ENCODE measurements around the gene SASH1.

SASH1 gene

DNA sequence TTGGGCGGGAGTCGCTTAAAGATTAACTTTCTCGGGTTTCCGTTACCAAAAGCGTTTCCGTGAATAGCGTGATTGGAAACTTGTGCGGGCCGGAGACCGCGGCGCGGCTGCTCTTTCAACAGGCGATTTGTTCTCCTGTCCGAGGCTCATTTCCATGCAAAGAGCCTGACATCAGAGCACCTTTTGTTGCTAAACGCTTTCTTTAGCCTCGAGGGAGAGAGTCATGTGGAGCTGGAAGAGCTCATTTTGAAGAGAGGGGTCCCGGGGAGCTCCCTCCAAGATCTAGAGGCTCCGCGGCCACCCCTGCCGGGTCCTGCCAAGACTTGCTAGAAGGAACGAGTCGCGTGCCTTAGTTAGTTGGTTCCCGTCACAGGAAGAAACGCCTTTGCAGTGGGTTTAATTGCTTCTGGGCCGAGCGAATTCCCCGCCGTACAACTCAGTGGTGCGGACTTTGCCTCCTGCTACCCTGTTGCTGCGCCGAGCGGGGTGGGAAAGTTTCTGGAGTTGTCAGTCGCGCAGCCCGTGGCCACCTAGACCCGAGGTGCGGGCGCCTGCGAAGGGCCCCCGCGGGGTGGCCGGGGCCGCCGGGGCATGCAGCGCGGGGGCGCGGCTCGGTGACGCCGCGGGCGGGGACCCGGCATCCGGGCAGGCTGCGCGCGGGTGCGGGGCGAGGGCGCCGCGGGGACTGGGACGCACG, at the start of gene SASH1:
TSS of gene SASH1 (plus strand) at position 489 of the 697 bp plus-strand sequence. CDS start 230 bp downstream, outside the sequence.
- DNase-seq = peak; percentile 73

DNA sequence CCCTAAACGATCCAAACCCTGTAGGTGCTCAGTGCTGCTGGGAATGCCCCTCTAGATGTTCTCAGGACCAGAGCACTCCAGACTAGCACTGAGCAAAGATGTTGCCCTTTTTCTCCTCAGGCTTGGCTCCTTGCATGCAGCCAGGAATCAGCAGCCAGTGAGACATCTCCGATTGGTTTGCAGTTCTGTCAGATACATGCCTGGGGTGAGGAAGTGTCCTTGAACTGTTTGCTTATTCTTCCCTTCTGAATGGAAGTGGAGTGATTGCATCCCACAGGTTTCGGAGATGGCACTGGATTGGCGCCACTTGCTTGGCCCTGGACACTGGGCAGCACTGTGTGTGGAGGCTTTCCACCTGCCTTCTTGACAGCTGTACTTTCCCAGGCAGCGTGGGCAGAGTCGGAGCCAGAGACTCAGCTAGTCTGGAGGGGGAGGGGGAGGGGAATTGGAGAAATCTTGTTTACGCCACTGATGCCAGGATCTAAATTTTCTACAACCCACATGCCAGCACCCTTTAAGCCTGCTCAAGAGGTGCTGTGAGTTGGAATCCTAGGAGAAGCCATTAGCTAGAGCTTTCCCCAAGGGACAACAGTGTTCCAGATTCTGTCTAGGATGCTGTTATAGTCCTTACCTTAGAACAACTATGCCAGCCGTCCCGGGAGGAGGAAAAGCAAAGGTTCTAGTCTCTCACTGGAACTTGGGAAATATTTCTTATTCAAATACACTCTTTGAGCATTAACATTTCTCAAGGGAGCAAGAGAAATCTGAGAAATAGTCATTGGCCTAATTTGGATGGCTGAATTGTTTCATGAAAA, 49.2 kb upstream of the SASH1 start:
- peak; percentile 43 for DNase-seq

DNA sequence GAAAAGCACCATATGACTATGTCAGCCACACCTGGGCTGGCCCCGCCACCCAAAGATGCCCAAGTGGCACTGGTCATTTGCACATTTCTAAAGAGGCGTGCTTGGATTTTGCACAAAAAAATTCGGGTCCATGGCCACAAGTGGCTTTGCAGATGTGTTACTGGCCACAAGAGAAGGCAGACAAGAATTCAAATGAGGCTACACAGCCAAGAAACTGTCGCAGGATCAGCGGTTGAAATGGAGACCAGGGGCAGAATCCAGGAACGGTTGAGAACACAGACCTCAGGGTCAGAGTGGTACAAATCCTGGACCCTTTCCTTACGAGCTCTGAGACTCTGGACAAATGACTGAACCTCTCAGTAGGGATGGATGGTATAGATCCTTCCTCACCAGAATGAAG, 48.6 kb upstream of the SASH1 start:
- no peak for DNase-seq

DNA sequence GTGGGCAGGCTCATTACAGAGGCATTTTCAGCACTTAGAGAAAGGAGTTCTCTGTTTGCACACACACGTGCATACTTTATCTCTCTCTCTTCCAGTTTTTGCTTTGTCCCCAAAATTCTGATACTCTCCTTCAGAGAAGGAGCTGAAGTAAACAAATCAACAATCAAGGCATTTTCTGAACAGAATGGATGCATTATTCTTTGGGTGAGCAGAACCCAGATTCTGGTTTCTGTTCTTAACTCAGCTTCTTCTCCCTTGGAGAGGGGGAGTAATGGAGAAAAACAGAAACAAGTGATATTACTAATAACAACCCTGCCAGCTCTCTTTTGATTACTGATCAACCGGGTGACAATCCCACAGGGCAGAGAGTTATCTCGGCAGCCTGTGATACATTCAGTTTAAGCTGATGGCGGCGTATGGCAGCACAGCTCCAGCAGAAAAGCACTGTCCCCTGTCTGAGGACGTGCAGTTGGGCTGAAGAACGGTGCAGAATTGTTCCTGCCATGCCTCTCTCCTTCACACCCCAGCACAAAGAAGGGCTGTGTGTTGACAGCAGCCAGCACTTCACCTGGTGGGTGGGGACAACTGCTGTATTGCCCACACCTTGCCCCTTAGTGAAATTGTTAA, 47.3 kb upstream of the SASH1 start:
- DNase-seq = no peak

DNA sequence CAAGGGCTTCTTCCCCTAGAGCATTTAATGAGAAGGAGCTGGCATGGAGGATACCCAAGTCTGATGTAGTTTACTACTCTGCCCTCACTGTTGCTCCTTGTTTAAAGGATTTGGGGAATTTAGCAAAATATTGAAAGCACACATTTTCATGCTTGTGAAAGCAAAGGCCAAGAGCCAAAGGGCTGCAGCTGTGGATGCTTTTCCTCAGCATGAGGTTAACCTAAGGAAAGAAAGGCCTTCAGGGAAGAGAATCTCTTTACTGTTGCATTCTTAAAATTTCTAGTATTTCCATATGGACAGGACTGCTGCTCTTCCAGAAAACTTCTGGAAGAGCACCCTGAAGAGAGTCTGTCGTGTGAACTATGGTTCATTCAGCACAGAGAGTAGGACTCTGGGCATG, 45.9 kb upstream of the SASH1 start:
- DNase-seq = peak; percentile 72

DNA sequence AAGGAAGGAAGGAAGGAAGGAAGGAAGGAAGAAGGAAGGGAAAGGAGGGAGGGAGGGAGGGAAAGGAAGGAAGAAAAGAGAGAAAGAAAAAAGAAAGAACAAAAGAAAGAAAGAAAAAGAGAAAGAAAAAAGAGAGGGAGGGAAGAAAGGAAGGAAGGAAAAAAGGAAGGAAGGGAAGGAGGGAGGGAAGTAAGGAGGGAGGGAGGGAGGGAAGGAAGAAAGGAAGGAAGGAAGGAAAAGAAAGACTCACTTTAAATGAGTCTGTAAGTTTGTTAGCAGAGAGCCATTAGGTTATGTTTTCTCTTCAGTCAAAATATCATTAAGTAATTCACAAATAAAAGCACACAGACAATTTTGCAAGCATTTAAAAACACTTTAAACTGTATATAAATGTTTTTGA, 44.0 kb upstream of the SASH1 start:
- no peak for DNase-seq

DNA sequence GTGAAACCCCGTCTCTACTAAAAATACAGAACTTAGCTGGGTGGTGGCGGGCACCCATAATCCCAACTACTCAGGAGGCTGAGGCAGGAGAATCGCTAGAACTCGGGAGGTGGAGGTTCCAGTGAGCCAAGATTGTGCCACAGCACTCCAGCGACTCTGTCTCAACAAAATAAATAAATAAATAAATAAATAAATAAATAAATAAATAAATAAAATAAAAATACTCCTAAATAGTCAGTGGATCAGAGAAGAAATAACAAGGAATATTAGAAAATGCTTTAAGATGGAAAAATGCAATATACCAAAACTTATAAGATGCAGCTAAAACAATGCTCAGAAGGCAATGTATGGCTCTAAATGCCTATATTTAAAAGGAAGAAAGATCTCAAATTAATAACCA, 39.0 kb upstream of the SASH1 start:
- DNase-seq = no peak

DNA sequence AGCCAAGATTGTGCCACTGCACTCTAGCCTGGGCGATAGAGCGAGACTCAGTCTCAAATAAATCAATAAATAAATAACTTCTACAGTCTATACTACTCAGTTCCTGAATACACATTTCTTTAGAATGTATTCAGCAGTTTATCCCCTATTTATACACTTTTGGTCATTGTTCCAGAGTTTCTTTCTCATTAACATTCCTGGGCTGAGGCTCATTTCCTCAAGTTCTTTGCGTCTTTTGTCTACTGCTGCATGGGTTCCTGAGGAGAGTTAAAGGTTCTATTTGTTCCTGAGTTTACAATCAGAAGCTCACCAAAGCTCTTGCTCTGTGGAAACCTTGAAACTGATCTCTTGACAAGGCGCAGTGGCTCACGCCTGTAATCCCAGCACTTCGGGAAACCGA, 37.7 kb upstream of the SASH1 start:
- no peak for DNase-seq

DNA sequence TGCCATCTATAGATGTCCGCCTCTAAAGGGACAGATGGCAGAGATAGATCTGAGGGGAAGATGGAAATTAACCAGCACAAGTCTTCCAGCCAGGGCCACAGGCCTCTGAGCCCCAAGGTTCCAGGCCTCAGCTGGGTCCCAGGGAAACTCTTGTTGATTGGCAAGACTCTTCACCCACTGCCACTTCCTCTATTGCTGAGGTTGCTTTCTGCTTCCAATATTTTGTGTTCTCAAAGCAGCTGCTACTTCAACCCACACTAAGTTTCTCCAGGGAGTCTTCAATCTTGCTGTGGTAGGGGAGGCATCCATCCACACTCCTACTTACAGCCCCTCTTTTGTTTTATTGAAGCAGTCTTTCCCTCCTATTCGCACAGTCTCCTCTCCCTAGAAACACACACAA, 36.4 kb upstream of the SASH1 start:
- no peak for DNase-seq

DNA sequence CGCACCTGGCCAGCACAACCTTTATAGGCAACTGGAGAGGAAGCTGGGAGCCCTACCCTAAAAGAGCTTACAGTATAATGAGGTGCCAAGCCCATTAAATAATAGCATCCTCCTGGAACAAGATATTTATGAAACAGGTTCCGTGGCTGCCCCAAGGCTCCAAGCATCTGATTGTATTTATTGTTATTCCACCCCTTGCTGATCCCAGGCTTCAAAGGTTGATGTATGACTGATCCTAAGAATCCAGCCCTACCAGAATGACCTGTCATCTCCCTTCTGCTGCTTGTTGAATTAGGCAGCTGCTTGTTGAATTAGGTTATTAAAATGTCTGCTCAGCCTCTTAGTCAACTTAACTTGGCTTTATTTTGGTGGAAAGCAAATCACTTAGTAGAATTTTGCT, 35.2 kb upstream of the SASH1 start:
- no peak for DNase-seq

DNA sequence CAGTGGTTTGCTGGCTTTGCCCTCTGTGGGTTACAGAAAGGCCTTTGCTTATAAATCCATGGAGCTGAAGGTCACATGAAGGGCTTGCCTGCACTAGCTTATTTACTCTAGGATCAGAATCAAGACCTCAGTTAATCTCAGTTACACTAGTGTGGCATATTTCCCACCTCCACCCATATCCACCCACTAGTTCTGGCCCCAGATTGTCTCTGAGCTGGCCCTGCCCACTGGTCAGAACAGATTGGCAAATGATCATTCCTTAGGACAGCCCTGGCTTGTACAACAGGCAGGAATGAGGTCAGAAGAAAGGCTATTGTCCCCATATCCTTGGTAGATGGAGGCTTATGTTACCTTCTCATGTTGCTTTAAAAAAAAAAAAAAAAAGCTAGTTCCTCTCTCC, 33.3 kb upstream of the SASH1 start:
- no peak for DNase-seq

DNA sequence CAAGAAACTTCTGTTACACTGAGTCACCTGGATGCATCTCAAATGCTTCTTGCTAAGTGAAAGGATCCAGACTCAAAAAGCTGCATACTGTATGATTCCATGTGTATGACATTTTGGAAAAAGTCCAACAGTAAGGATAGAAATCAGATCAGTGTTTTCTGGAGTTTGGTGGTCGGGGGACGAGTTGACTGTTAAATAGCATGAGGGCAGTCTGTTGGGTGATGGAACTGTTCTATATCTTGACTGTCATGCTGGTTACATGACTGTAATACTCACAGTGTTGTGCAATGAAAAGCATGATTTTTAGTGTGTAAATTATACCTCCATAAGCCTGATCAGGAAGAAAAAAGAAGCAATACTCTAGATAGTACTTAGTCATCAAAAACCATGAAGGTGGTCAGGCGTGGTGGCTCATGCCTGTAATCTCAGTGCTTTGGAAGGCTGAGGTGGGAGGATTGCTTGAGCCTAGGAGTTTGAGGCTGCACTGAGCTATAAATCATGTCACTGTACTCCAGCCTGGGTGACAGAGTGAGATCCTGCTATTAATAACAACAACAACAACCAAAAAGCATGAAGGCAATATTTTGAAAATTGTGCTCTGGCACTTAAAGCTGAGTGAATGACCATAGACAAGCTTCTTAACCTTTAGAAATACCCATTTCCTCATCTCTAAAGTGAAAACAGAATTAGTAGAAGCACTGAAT, 30.5 kb upstream of the SASH1 start:
- DNase-seq = no peak

DNA sequence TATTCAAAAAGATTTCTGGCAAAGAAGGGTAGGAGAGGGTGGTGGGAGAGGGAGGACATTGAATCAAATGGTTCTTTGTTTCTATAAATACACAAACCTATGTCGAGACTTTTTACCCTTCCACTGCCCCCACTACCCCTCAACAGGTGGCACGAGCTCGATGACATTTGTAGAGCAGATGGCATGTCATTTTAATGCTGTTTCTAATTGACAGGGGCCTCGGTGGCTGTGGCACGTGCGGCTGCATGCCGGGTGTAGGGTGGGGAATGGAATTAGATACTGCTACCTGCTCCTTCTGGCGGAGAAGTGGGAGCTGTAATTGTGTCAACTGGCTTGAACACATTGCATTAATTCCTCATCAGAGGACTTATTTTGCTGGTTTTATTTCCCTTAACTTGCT, 29.1 kb upstream of the SASH1 start:
- peak; percentile 44 for DNase-seq

DNA sequence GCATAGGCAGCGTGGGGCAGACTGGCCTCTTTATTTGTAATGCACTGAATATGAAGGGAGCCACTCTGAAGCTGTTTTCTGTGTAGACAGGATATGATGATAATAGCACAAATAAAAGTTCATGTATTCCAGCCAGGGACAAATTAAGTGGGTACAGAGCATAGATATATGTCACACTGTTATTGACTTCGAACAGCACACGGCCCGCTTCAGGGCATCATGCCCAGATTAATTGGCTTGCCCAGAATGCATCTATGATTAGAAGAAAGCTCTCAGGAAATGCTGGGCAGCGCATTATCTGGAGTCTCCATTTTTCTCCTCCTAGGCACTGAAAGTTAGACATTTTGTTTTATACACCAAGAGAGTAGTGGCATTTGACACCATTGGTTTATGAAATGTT, 26.3 kb upstream of the SASH1 start:
- no peak for DNase-seq

DNA sequence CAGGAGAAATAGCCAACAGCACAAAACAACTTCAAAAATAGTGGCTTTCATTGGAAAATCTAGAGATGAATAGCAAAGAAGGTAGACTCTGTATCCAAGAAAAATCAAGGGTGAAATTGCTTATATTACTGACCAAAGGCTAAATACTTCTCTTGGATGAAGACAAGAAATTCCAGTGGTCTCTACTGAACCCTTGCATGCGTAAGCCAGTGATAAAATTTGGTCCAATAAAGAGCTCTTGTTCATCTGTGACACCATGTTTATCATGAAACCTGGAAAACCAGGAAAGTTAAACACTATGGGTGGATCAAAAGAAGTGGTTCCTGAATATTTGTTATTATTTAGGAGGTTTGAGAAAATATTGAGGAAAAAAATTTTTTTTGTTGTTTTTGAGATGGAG, 25.6 kb upstream of the SASH1 start:
- DNase-seq = no peak

DNA sequence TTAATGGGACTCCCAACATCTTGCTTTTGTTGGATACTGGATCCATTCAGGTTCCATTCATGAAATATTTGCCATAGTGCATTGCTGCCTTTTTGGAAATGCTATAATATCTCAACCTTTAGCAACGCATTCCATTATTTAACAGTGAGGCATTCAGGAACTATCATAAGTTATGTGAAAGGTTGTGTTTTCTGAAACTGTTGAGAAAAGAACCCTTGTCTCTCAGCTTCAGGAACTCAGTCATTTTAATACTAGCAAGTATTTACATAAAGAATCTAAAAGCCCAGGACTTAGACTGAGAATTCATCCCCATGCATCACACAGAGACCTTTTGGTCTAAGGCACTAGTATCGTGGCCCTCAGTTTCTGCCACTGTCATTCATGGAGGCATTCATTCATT, 24.9 kb upstream of the SASH1 start:
- DNase-seq = no peak

DNA sequence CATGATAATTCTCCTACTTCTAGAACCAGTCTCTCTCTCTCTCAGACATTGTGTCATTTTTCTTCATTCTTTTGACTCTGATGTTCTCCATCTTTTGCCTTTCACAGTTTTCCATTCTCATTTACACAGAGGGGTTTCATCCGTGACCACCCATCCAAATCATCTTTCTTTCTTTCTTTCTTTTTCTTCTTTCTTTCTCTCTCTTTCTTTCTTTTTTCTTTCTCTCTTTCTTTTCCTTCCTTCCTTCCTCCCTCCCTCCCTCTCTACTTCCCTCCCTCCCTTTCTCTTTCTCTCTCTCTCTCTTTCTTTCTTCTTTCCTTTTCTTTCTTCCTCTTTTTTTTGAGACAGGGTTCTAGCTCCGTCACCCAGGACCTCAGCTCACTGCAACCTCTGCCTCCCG, 19.9 kb upstream of the SASH1 start:
- no peak for DNase-seq

DNA sequence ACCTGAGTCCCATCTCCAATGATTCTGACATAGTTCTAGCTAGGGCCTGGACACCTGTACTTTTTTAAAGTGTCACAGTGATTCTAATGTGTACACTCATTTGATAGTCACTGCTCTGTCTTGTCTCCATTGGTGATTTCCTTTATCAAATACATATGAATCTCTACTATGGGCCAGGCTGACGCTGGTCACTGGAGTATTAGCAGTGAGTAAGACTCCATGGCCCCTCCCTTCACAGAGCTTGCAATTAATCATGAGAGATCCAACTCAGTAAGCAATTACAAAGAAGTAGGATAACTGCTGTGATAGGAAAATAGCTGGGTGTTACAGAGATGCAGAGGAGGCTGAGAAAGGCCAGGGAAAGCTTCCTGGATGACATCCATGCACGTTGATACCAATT, 19.3 kb upstream of the SASH1 start:
- DNase-seq = no peak

DNA sequence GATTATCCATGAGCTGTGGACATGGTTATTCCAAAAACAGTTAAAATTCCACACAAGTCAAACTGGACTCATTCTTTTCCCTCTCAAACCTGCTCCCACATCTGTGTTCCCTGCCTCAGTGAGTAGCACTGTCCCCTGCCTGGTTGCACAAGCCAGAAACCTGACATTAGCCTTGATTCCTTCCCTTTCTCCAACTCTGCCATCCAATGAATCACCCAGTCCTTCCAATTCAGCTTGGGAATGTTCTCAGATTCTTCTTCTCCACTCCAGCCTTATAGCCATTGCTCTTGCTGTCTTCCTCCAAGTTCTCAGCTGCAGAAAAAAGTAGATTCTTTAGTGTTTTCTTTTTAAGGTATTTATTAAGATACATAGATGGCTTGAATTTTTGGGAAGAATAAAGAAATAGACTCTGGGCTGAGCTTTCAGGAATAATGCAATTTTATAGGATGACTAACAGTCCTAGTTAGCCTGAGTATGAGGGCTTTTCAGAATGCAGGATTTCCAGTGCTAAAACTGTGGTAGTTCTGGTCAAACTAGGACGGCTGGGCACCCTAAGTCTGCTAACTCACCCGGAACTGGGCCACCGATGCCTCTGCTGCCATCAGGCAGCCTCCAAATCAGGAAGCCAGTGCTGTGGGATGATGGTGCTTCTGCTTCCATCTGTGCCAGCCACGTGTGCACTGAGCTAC, 18.2 kb upstream of the SASH1 start:
- DNase-seq = no peak

DNA sequence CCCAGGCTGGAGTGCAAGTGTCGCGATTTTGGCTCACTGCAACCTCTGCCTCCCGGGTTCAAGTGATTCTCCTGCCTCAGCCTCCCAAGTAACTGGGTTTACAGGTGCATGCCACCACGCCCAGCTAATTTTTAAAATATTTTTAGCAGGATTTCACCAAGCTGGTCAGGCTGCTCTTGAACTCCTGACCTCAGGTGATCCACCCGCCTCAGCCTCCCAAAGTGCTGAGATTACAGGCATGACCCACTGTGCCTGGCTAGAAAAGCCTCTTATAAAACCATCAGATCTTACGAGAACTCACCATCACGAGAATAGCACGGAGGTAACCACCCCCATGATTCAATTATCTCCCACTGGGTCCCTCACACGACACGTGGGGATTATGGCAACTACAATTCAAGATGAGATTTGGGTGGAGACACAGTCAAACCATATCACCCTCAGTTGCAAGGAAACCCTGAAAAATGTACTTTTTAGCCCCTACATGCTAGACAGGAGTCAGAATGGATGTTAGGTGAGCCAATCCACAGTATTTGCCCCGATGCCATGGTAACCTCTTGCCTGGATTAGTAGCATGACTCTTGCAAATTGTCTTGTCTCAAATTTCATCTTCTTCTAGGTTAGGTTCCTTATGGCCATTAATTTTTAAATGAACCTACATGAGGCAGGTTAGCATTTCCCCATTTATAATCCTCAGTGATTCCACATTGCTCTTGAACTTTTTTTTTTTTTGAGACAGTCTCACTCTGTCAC, 17.1 kb upstream of the SASH1 start:
- no peak for DNase-seq

DNA sequence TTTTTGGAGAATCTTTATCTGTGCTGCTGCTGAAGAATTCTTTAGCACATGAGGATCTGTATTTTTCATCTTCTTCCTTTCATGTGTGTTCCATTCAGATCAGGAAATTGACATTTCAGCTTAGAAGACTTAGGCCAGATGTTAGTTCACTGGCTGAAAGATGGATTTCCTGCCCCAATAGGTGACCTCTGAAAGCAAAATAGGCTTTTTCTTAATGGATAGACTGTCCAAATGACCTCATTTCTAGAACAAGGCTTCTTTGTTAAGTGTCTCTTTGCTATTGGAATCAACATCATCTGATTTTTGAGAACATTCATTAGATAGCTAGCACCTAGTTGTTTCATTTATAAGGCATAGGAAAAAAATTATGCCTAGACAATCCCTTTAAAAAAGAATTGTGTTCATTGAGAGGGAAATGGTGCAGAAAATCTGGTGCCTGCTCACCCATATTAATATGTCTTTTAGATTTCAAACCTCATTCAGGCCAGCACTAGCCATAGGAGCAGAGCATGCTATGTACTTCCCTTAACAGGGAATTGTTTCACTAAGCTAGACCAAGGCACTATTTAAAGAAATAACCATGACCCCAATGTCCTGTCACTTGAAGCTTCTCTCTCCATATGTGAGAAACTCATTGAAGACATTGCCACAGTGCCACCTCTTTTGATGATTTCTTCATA, 13.6 kb upstream of the SASH1 start:
- no peak for DNase-seq
